SU-DHL-6 (cell line): Measurements from ENCODE around the gene RAE1.

ENCODE experiments used
- CTCF ChIP-seq: fragments of 200-600 bp; sonication (generic); IDR thresholded peaks from one replicate; pipeline ENCODE4 v1.5.1; 2017; ENCODE audit warnings: antibody characterized with exemption, mild to moderate bottlenecking, low read length, moderate library complexity; ENCODE audit not compliant: insufficient read depth, poor library complexity, severe bottlenecking
- EZH2phosphoT487 ChIP-seq: fragments of 200-600 bp; sonication (generic), shearing (Covaris generic); conservative IDR thresholded peaks from 2 replicates; pipeline ENCODE4 v1.6.1; 2018; ENCODE audit warnings: mild to moderate bottlenecking, antibody characterized with exemption, low read length, moderate library complexity, mixed read lengths

GRCh38 chr20:57312138-57312537, 38.9 kb upstream of the RAE1 start:
- TF ChIP-seq CTCF: no peak
- no peak for TF ChIP-seq EZH2phosphoT487
